Measurements from ENCODE around the gene ADK. TPM values are rescaled to one million over a fixed set of nuclear protein-coding genes. Genes with fewer than 3 reads are reported as not detected.
A peak's percentile ranks its signal among the peaks of the same experiment; 100 is the strongest.

The ADK gene
- total RNA-seq, 1 donor from 2014 or later: 28.5 TPM

- no peak for DNase-seq (ENCODE audit: extremely low spot score, unreplicated experiment)
- peaks cover 17% of the 10 kb centered on the region for H3K4me1 Mint-ChIP-seq (ENCODE audit: unreplicated experiment)
- no peak overlapping the region for H3K4me3 Mint-ChIP-seq
- no peaks in the 10 kb centered on the region for H3K9me3 Mint-ChIP-seq
- peaks cover 36% of the 10 kb centered on the region for H3K36me3 Mint-ChIP-seq
- H3K27ac Mint-ChIP-seq: peak overlapping the region; percentile 20
- H3K27me3 Mint-ChIP-seq: no peaks in the 10 kb centered on the region
- TF ChIP-seq CTCF (conservative IDR thresholded peaks at IDR 0.05): no peak
Observed at GRCh38 chr10:74118804-74119203, 32.2 kb upstream of the ADK start.

- no peak overlapping the region for H3K4me3 Mint-ChIP-seq
- H3K36me3 Mint-ChIP-seq: peaks cover 34% of the 10 kb centered on the region
- H3K9me3 Mint-ChIP-seq: no peaks in the 10 kb centered on the region
- H3K27ac Mint-ChIP-seq: no peak overlapping the region
- no peak for TF ChIP-seq CTCF (conservative IDR thresholded peaks at IDR 0.05)
- H3K27me3 Mint-ChIP-seq: no peaks in the 10 kb centered on the region
- no peak for DNase-seq (ENCODE audit: extremely low spot score, unreplicated experiment)
- peaks cover 17% of the 10 kb centered on the region for H3K4me1 Mint-ChIP-seq (ENCODE audit: unreplicated experiment)
Observed at GRCh38 chr10:74120911-74121310, 30.1 kb upstream of the ADK start.

- Mint-ChIP-seq H3K4me3 (no peak overlapping the region), H3K4me1 (ENCODE audit: unreplicated experiment) (peaks cover 17% of the 10 kb centered on the region), H3K27ac (no peak overlapping the region), H3K36me3 (peaks cover 34% of the 10 kb centered on the region), H3K9me3 (no peaks in the 10 kb centered on the region), H3K27me3 (no peaks in the 10 kb centered on the region)
- TF ChIP-seq CTCF (conservative IDR thresholded peaks at IDR 0.05): no peak
- DNase-seq (ENCODE audit: extremely low spot score, unreplicated experiment): no peak
Observed at GRCh38 chr10:74121368-74121767, 29.7 kb upstream of the ADK start.

- H3K36me3 Mint-ChIP-seq: peaks cover 34% of the 10 kb centered on the region
- TF ChIP-seq CTCF (conservative IDR thresholded peaks at IDR 0.05): no peak
- no peak for DNase-seq (ENCODE audit: extremely low spot score, unreplicated experiment)
- H3K4me3 Mint-ChIP-seq: no peak overlapping the region
- H3K27ac Mint-ChIP-seq: no peak overlapping the region
- no peaks in the 10 kb centered on the region for H3K9me3 Mint-ChIP-seq
- H3K27me3 Mint-ChIP-seq: no peaks in the 10 kb centered on the region
- H3K4me1 Mint-ChIP-seq (ENCODE audit: unreplicated experiment): peaks cover 17% of the 10 kb centered on the region
Observed at GRCh38 chr10:74122060-74122459, 29.0 kb upstream of the ADK start.

GRCh38 chr10:74123081-74123480, 27.9 kb upstream of the ADK start:
- no peak for TF ChIP-seq CTCF (conservative IDR thresholded peaks at IDR 0.05)
- Mint-ChIP-seq H3K4me1 (ENCODE audit: unreplicated experiment) (peaks cover 17% of the 10 kb centered on the region), H3K9me3 (no peaks in the 10 kb centered on the region), H3K4me3 (no peak overlapping the region), H3K27me3 (no peaks in the 10 kb centered on the region), H3K27ac (no peak overlapping the region), H3K36me3 (peaks cover 34% of the 10 kb centered on the region)
- no peak for DNase-seq (ENCODE audit: extremely low spot score, unreplicated experiment)
